Umbilical cord (tissue), 2 donors: ENCODE measurements around the gene BCO2. TPM values are rescaled to one million over a fixed set of nuclear protein-coding genes. Genes with fewer than 3 reads are reported as not detected.

Experiments used
- DNase-seq: peaks from one replicate; pipeline ENCODE4 v3.0.0-alpha.2; 2015; ENCODE audit warnings: low spot score
- total RNA-seq: library from RNA; depleted of rRNA; stranded (reverse); fragments of >200 nt; gene quantifications from one replicate; pipeline ENCODE4 v1.2.3, GENCODE V29; 2014; ENCODE audit warnings: low replicate concordance; ENCODE audit not compliant: insufficient read depth

Gene BCO2
- total RNA-seq, 1 donor from 2014 or later, result 22.1 TPM

GRCh38 chr11:112213753-112214152 is 38.4 kb downstream of the BCO2 start:
- no peak for DNase-seq

GRCh38 chr11:112215621-112216020 is 40.3 kb downstream of the BCO2 start:
- DNase-seq, result no peak

- DNase-seq, result no peak
Observed at GRCh38 chr11:112216561-112217105, 41.3 kb downstream of the BCO2 start.

- peak; percentile 84 for DNase-seq
Observed at GRCh38 chr11:112219476-112220232, 44.3 kb downstream of the BCO2 start.

- no peak for DNase-seq
Observed at GRCh38 chr11:112221274-112221835, 46.0 kb downstream of the BCO2 start.

- DNase-seq, result no peak
Observed at GRCh38 chr11:112222303-112222702, 47.0 kb downstream of the BCO2 start.

GRCh38 chr11:112223121-112223520 is 47.8 kb downstream of the BCO2 start:
- no peak for DNase-seq

- no peak for DNase-seq
Observed at GRCh38 chr11:112223754-112224532, 48.6 kb downstream of the BCO2 start.

- DNase-seq, result no peak
Observed at GRCh38 chr11:112225753-112226061, 50.4 kb downstream of the BCO2 start.

- peak; percentile 96 for DNase-seq
Observed at GRCh38 chr11:112226062-112226830, 50.9 kb downstream of the BCO2 start, which contains the start of gene PTS. TSS of gene PTS (plus strand) at chr11:112226428. CDS start at chr11:112226444, 16 bp downstream.

GRCh38 chr11:112226831-112227401 is 51.6 kb downstream of the BCO2 start:
- DNase-seq, result peak; percentile 40

- no peak for DNase-seq
Observed at GRCh38 chr11:112227471-112227870, 52.2 kb downstream of the BCO2 start.

- no peak for DNase-seq
Observed at GRCh38 chr11:112228706-112229105, 53.4 kb downstream of the BCO2 start.

GRCh38 chr11:112229159-112229558 is 53.8 kb downstream of the BCO2 start:
- DNase-seq, result no peak

GRCh38 chr11:112229746-112230433 is 54.6 kb downstream of the BCO2 start:
- no peak for DNase-seq

GRCh38 chr11:112231952-112232351 is 56.6 kb downstream of the BCO2 start:
- no peak for DNase-seq

- DNase-seq, result no peak
Observed at GRCh38 chr11:112235750-112236390, 60.6 kb downstream of the BCO2 start.

- DNase-seq, result no peak
Observed at GRCh38 chr11:112237451-112237850, 62.1 kb downstream of the BCO2 start.

- no peak for DNase-seq
Observed at GRCh38 chr11:112238041-112238440, 62.7 kb downstream of the BCO2 start.

- DNase-seq, result no peak
Observed at GRCh38 chr11:112241486-112241885, 66.2 kb downstream of the BCO2 start.
